ENCODE measurements around the gene RASA4B. TPM values are rescaled to one million over a fixed set of nuclear protein-coding genes. Genes with fewer than 3 reads are reported as not detected.
"Not testable (repeated sequence)": the region's sequence is repeated elsewhere in the genome, so short reads cannot be mapped to it uniquely, and the experiment has no call there.

RASA4B gene
- total RNA-seq, 1 donor from 2014 or later = 143 TPM

DNA sequence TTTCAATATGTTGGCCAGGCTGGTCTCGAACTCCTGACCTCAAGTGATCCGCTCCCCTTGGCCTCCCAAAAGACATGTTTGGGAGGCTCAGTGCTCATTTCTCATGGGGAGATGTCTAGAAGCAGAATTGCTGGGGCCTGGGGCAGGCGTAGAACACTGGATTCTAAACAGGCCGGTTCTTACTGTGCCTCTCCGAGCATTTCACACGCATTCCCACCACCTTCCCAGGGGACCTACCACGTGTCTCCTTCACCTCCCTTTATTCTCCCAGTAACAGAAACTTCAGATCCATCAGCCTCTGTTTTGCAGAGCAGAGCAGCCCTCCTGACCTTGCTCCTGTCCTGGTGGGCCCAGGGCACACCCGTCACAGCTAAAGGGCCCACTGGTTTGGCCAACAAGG lies 9.6 kb upstream of the RASA4B start:
- DNase-seq (ENCODE audit: low spot score in 2 of 2); H3K27me3 ChIP-seq; intact Hi-C loops (cut with DNase I); H3K4me3 ChIP-seq; H3K4me1 ChIP-seq; H3K36me3 ChIP-seq; H3K9me3 ChIP-seq; H3K27ac ChIP-seq: not testable (repeated sequence)

DNA sequence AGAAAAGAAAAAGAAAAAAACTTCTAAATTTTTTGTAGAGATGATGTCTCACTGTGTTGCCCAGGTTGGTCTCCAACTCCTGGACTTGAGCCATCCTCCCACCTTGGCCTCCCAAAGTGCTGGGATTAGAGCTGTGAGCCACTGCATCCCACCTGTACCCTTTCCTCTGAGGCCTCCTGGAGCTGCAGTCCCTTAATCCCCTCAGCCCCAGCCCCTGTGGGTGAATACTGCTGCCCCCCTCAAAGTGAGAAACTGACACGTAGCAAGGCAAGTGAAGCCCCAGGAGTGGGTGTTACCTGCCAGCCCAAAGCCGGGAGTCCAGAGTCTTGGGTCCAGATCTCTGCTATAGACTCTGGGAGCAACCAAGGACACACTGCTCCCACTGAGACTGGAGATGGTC lies 7.2 kb upstream of the RASA4B start:
- H3K27ac ChIP-seq; intact Hi-C loops (cut with DNase I); H3K36me3 ChIP-seq; H3K4me1 ChIP-seq; H3K4me3 ChIP-seq; H3K27me3 ChIP-seq; H3K9me3 ChIP-seq: not testable (repeated sequence)
- DNase-seq (ENCODE audit: low spot score in 2 of 2) = peak in 1 of 2 donors; percentile 37

GRCh38 chr7:102520797-102521196 lies 3.2 kb upstream of the RASA4B start:
- H3K4me1 ChIP-seq; H3K27me3 ChIP-seq; intact Hi-C loops (cut with DNase I); DNase-seq (ENCODE audit: low spot score in 2 of 2); H3K27ac ChIP-seq; H3K9me3 ChIP-seq; H3K4me3 ChIP-seq; H3K36me3 ChIP-seq: not testable (repeated sequence)

GRCh38 chr7:102516951-102517350 lies 626 bp downstream of the RASA4B start:
- not testable (repeated sequence) for H3K4me3 ChIP-seq, H3K36me3 ChIP-seq, H3K9me3 ChIP-seq

DNA sequence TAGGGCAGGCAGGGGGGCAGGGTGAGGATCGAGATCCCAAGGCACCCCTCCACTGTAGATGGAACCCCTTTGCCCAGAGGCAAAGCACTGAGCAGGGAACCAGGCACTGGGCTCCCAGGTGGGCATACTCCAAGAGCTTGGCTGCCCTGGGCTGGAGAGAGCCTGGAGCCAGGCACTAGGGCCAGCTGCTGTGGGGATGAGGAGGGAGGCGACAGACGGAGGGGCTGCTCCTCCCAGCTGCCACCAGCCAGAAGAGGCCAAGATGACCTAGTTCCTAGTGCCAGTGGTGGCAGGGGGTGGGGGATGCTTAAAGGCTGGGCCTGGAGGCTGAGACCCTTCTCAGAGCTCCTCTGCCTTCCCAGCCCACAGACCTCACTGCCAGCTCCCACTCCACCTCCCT lies 1.7 kb downstream of the RASA4B start:
- H3K4me3 ChIP-seq, H3K27me3 ChIP-seq: not testable (repeated sequence)

More at GRCh38 chr7:102516951-102517350, 626 bp downstream of the RASA4B start:
- H3K4me1 ChIP-seq; intact Hi-C loops (cut with DNase I); H3K27ac ChIP-seq; DNase-seq (ENCODE audit: low spot score in 2 of 2); H3K27me3 ChIP-seq: not testable (repeated sequence)

GRCh38 chr7:102514881-102515721 lies 2.5 kb downstream of the RASA4B start:
- intact Hi-C loops (cut with DNase I); H3K27me3 ChIP-seq; H3K4me1 ChIP-seq; DNase-seq (ENCODE audit: low spot score in 2 of 2); H3K36me3 ChIP-seq; H3K9me3 ChIP-seq; H3K4me3 ChIP-seq: not testable (repeated sequence)
- H3K27ac ChIP-seq = peak overlapping the region in 1 of 2 donors; percentile 74

More for the DNA sequence above, 1.7 kb downstream of the RASA4B start:
- H3K27ac ChIP-seq; H3K36me3 ChIP-seq; DNase-seq (ENCODE audit: low spot score in 2 of 2); H3K9me3 ChIP-seq; H3K4me1 ChIP-seq; intact Hi-C loops (cut with DNase I): not testable (repeated sequence)

DNA sequence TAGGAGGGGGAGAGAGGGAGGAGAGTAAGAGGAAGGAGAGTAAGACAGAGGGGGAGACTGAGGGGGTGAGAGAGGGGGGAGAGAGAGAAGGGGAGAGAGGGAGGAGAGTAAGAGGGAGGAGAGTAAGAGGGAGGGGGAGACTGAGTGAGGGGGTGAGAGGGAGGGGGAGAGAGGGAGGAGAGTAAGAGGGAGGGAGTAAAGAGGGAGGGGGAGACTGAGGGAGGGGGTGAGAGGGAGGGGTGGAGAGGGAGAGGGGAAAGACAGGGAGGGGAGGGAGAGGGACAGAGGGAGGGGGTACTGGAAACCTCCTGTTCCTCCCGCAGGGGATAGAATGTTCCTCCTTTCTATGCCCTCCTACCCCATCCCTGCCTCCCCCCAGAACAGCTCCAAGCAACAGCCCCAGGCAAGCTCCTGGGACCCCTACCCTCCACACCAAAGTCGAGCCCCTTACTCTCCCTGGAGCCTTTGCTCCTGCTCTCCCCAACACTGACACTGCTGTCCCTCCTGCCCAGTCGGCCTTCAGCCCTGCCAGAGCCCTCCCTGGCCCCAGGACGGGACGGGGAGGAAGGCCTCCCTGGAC lies 4.8 kb downstream of the RASA4B start:
- H3K36me3 ChIP-seq; H3K27me3 ChIP-seq; intact Hi-C loops (cut with DNase I); H3K4me1 ChIP-seq; H3K9me3 ChIP-seq: not testable (repeated sequence)
- Histone ChIP-seq H3K27ac (peak overlapping the region; percentile 75 to 85), H3K4me3 (peak overlapping the region in 1 of 2 donors; percentile 35)
- DNase-seq (ENCODE audit: low spot score in 2 of 2) = peak in 1 of 2 donors; percentile 70

DNA sequence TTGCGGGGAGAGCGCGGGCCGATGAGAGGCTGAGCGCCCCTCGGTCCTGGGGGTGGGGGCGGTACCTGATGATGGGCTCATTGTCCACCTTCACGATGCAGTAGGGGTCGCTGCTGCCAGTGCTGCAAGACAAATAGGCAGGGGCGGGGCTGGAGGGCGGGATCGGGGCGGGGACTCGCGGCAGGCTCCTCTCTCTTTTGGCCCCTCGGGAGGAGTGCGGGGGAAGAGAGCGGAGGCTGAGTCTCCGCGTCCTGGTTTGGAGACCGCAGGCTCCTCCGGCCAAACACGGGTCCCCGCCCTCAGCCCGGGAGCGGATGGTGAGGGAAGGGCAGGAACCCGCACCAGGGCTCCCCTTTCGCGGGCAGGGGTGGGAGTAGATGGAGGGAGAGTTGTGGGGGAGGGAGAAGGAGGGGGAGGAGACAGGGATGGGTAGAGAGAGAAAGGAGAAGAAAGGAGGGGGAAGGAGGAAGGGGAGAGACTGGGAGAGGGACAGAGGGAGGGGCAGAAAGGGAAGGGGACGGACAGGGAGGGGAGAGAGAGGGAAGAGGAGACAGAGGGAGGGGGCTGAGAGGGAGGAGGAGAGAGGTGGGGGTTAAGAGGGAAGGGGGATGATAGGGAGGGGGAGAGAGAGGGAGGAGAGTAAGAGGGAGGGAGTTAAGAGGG lies 5.6 kb downstream of the RASA4B start:
- intact Hi-C loops (cut with DNase I); H3K36me3 ChIP-seq; H3K9me3 ChIP-seq; H3K27me3 ChIP-seq; DNase-seq (ENCODE audit: low spot score in 2 of 2); H3K4me3 ChIP-seq; H3K27ac ChIP-seq; H3K4me1 ChIP-seq: not testable (repeated sequence)

GRCh38 chr7:102510575-102510974 lies 7.0 kb downstream of the RASA4B start:
- H3K4me1 ChIP-seq; H3K36me3 ChIP-seq; DNase-seq (ENCODE audit: low spot score in 2 of 2); intact Hi-C loops (cut with DNase I); H3K4me3 ChIP-seq; H3K27ac ChIP-seq; H3K27me3 ChIP-seq; H3K9me3 ChIP-seq: not testable (repeated sequence)

DNA sequence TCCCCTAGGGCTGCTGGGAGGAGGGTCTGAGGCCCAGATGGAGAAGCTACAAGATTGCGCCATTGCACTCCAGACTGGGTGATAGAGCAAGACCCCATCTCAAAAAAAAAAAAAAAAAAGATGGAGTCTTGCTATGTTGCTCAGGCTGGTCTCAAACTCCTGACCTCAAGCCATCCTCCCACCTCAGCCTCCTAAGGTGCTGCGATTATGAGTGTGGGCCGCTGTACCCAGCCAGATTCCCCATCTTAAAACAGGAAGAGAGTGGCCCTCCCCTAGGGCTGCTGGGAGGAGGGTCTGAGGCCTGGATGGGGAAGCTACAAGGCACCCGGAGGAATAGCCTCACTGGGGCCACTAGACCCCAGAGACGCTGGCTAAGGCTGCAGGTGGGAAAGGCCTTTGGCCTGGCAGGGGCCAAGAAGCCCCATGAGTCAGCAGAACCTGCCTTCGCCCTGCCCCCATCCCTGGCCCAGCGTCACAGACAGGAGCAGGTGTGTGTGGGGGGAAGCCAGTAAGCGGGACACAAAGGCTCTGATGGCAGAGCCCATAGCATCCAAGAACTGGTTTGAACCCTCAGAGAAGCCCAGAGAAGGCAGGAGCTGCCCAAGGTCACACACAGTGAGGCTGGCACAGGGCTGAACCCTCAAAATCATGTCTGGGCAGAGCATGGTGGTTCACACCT lies 10.0 kb downstream of the RASA4B start:
- intact Hi-C loops (cut with DNase I); H3K4me1 ChIP-seq; H3K9me3 ChIP-seq; H3K36me3 ChIP-seq; H3K4me3 ChIP-seq; H3K27me3 ChIP-seq; H3K27ac ChIP-seq: not testable (repeated sequence)
- DNase-seq (ENCODE audit: low spot score in 2 of 2) = peak in 1 of 2 donors; percentile 34

- H3K27me3 ChIP-seq; intact Hi-C loops (cut with DNase I); H3K4me1 ChIP-seq; H3K36me3 ChIP-seq; H3K4me3 ChIP-seq; H3K9me3 ChIP-seq: not testable (repeated sequence)
- H3K27ac ChIP-seq = peak overlapping the region; percentile 72 to 78
- DNase-seq (ENCODE audit: low spot score in 2 of 2) = peak in 1 of 2 donors; percentile 65
These were observed 12.0 kb downstream of the RASA4B start for GRCh38 chr7:102505298-102506185.

DNA sequence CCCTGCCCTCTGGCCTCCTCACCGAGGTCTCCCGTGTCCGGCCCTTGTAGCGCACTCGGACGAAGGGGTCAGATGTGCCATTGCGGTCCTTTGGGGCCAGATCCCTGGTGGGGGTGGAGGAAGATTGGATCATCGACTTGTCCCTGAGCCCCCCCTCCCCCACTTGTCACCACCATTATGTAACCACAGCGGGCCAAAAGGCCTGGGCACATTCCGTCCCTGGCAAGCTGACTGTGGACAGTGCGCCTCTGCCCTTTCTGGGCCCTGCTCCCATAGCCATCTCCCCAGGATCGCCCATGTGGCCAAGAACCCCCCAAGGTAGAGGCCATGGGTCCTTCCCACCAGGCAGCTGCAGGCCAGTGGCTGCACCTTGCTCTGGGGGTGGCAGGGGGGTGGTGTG lies 14.4 kb downstream of the RASA4B start:
- intact Hi-C loops (cut with DNase I); DNase-seq (ENCODE audit: low spot score in 2 of 2); H3K9me3 ChIP-seq; H3K36me3 ChIP-seq; H3K27ac ChIP-seq; H3K4me3 ChIP-seq; H3K27me3 ChIP-seq; H3K4me1 ChIP-seq: not testable (repeated sequence)

DNA sequence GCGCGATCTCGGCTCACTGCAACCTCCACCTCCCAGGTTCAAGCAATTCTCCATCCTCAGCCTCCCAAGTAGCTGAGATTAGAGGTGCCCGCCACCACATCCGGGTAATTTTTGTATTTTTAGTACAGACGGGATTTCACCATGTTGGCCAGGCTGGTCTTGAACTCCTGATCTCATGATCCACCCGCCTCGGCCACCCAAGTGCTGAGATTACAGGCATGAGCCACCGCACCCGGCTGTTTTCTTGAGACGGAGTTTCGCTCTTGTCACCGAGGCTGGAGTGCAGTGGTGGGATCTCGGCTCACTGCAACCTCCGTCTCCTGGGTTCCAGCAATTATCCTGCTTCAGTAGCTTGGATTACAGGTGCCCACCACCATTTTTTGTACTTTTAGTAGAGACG lies 19.3 kb downstream of the RASA4B start:
- intact Hi-C loops (cut with DNase I); H3K9me3 ChIP-seq; H3K27ac ChIP-seq; H3K4me3 ChIP-seq; DNase-seq (ENCODE audit: low spot score in 2 of 2); H3K4me1 ChIP-seq; H3K36me3 ChIP-seq; H3K27me3 ChIP-seq: not testable (repeated sequence)

Data from ascending aorta (tissue), 2 donors.